ENCODE data around the gene TSPO2.

Gene TSPO2

GRCh38 chr6:41051873-41052272 is 9.6 kb downstream of the TSPO2 start:
- no peaks in the 10 kb centered on the region for H3K9me3 ChIP-seq (ENCODE audit: insufficient read depth, low read length)
- no peaks in the 10 kb centered on the region for H3K27me3 ChIP-seq (ENCODE audit: low read length)
- no peaks in the 10 kb centered on the region for H3K9me2 ChIP-seq (replicated peaks; ENCODE audit: insufficient read depth, low read length)
- no peak for TF ChIP-seq CTCF (IDR thresholded peaks at IDR 0.05; ENCODE audit: insufficient read depth, low read length, poor library complexity, severe bottlenecking)
- TF ChIP-seq EZH2phosphoT487 (conservative IDR thresholded peaks at IDR 0.05; ENCODE audit: low read length): no peak
- no peaks in the 10 kb centered on the region for H4K20me1 ChIP-seq (ENCODE audit: low read depth, low read length)
- H3K27ac ChIP-seq (ENCODE audit: low read depth, low read length): peak overlapping the region; percentile 1; the same call in 1 of the 2 replicates
- no peaks in the 10 kb centered on the region for H3K36me3 ChIP-seq (ENCODE audit: low read length)
- H3K9ac ChIP-seq (ENCODE audit: low read length): no peak overlapping the region
- H3K79me2 ChIP-seq (ENCODE audit: insufficient read depth, low read length): no peaks in the 10 kb centered on the region
- H3K4me3 ChIP-seq (ENCODE audit: insufficient read depth, low read length, poor library complexity, severe bottlenecking): no peak overlapping the region
- H2AFZ ChIP-seq (ENCODE audit: low read depth, low read length, severe bottlenecking): peak overlapping the region; percentile 46
- peak overlapping the region; percentile 27 for H3K4me2 ChIP-seq (ENCODE audit: low read depth, low read length, poor library complexity, severe bottlenecking)
- no peaks in the 10 kb centered on the region for H3F3A ChIP-seq (ENCODE audit: insufficient read depth)

- Histone ChIP-seq H3K27ac (ENCODE audit: low read depth, low read length) (no peak within 1 kb of the TSS; the same call in 1 of the 2 replicates), H3K36me3 (ENCODE audit: low read length) (no peaks in the 10 kb centered on the region), H3F3A (ENCODE audit: insufficient read depth) (no peaks in the 10 kb centered on the region), H3K9me3 (ENCODE audit: insufficient read depth, low read length) (no peaks in the 10 kb centered on the region), H3K79me2 (ENCODE audit: insufficient read depth, low read length) (no peaks in the 10 kb centered on the region), H3K9ac (ENCODE audit: low read length) (no peak within 1 kb of the TSS), H4K20me1 (ENCODE audit: low read depth, low read length) (no peaks in the 10 kb centered on the region), H3K9me2 (replicated peaks; ENCODE audit: insufficient read depth, low read length) (no peaks in the 10 kb centered on the region), H3K4me3 (ENCODE audit: insufficient read depth, low read length, poor library complexity, severe bottlenecking) (no peak within 1 kb of the TSS), H2AFZ (ENCODE audit: low read depth, low read length, severe bottlenecking) (peak within 1 kb of the TSS; percentile 46), H3K4me2 (ENCODE audit: low read depth, low read length, poor library complexity, severe bottlenecking) (peak within 1 kb of the TSS; percentile 27), H3K27me3 (ENCODE audit: low read length) (no peaks in the 10 kb centered on the region)
- TF ChIP-seq CTCF (IDR thresholded peaks at IDR 0.05; ENCODE audit: insufficient read depth, low read length, poor library complexity, severe bottlenecking) (no peak), EZH2phosphoT487 (conservative IDR thresholded peaks at IDR 0.05; ENCODE audit: low read length) (no peak)
Measured at GRCh38 chr6:41053041-41053440, 10.8 kb downstream of the TSPO2 start, which contains the start of gene APOBEC2. Gene APOBEC2, plus strand, starts transcription at chr6:41053202. Its CDS starts 146 bp downstream, at chr6:41053348.

GRCh38 chr6:41054511-41054910 is 12.2 kb downstream of the TSPO2 start:
- Histone ChIP-seq H3F3A (ENCODE audit: insufficient read depth) (no peaks in the 10 kb centered on the region), H3K27me3 (ENCODE audit: low read length) (no peaks in the 10 kb centered on the region), H3K36me3 (ENCODE audit: low read length) (no peaks in the 10 kb centered on the region), H4K20me1 (ENCODE audit: low read depth, low read length) (no peaks in the 10 kb centered on the region), H3K4me2 (ENCODE audit: low read depth, low read length, poor library complexity, severe bottlenecking) (no peak overlapping the region), H3K27ac (ENCODE audit: low read depth, low read length) (no peak overlapping the region), H2AFZ (ENCODE audit: low read depth, low read length, severe bottlenecking) (no peak overlapping the region), H3K4me3 (ENCODE audit: insufficient read depth, low read length, poor library complexity, severe bottlenecking) (no peak overlapping the region), H3K9ac (ENCODE audit: low read length) (no peak overlapping the region), H3K79me2 (ENCODE audit: insufficient read depth, low read length) (no peaks in the 10 kb centered on the region), H3K9me3 (ENCODE audit: insufficient read depth, low read length) (no peaks in the 10 kb centered on the region), H3K9me2 (replicated peaks; ENCODE audit: insufficient read depth, low read length) (no peaks in the 10 kb centered on the region)
- TF ChIP-seq CTCF (IDR thresholded peaks at IDR 0.05; ENCODE audit: insufficient read depth, low read length, poor library complexity, severe bottlenecking) (no peak), EZH2phosphoT487 (conservative IDR thresholded peaks at IDR 0.05; ENCODE audit: low read length) (no peak)
